ENCODE results near the gene BAIAP2L2.
"Not testable (repeated sequence)": the region's sequence is repeated elsewhere in the genome, so short reads cannot be mapped to it uniquely, and the experiment has no call there.

BAIAP2L2 gene

DNA sequence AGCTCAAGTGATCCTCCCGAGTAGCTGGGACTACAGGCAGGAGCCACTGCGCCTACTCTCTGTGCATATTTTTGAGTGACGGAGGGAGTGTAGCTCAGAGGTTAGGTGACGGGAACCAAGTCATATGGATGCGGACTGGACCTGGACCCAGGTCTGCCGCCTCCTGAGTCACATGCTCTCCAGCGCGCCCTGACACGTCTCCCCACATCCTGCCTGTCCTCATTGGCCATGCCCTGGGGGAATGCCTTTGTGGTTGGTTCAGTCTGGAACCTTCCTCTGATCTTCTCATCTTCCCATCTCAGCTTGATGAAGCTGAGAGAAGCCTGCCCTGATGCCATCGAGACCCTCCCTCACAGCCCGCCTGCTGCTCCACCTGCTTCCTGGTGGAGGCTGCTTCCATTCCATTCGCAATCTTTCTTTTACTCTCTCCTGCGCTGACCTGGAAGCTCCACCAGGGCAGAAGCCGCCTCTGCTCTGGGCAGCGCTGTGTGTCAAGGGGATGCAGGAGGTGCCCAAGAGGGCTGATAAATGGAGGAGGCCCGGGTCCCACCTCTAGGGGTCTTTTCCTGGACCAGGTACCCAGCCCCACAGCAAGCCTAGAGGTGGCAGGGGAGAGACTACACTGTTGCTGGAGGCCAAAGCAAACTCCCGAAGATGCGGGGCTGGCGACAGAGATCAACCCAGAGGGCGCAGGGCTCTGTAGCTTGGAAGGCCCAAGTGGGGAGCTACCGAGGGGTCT, 13.9 kb upstream of the BAIAP2L2 start:
- DNase-seq (ENCODE audit: low spot score) = no peak
- in situ Hi-C loops (cut with MboI; ENCODE audit: low sequenced_read_pairs, unreplicated experiment) = no loop called here
- TF ChIP-seq, protein P1, sequence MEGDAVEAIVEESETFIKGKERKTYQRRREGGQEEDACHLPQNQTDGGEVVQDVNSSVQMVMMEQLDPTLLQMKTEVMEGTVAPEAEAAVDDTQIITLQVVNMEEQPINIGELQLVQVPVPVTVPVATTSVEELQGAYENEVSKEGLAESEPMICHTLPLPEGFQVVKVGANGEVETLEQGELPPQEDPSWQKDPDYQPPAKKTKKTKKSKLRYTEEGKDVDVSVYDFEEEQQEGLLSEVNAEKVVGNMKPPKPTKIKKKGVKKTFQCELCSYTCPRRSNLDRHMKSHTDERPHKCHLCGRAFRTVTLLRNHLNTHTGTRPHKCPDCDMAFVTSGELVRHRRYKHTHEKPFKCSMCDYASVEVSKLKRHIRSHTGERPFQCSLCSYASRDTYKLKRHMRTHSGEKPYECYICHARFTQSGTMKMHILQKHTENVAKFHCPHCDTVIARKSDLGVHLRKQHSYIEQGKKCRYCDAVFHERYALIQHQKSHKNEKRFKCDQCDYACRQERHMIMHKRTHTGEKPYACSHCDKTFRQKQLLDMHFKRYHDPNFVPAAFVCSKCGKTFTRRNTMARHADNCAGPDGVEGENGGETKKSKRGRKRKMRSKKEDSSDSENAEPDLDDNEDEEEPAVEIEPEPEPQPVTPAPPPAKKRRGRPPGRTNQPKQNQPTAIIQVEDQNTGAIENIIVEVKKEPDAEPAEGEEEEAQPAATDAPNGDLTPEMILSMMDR (IDR thresholded peaks at IDR 0.05; ENCODE audit: borderline replicate concordance, control extremely low read depth, extremely low read depth, insufficient read depth, missing control alignments) = no peak

DNA sequence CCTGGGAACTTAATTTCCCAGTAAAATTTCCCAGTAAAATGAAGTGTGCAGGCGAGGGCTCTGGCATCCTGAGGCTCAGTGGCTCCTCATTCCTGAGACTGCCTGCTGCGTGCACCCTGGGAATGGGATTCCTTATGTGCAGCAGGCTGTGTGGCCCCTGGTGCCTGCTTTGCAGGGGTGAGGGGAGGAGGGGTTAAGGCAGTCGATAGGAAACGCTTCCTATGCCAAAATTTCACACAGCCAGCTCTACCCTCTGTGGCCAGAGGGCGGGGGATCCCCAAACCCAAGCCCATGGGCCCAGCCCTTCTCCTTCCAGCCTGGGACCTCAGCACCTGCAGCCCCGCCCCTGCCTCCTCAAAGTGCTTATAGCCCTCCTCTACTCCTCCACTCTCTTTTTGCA, 12.1 kb upstream of the BAIAP2L2 start:
- TF ChIP-seq, protein P1 (IDR thresholded peaks at IDR 0.05; ENCODE audit: borderline replicate concordance, control extremely low read depth, extremely low read depth, insufficient read depth, missing control alignments) = no peak
- DNase-seq (ENCODE audit: low spot score) = no peak
- in situ Hi-C loops (cut with MboI; ENCODE audit: low sequenced_read_pairs, unreplicated experiment) = no loop called here

DNA sequence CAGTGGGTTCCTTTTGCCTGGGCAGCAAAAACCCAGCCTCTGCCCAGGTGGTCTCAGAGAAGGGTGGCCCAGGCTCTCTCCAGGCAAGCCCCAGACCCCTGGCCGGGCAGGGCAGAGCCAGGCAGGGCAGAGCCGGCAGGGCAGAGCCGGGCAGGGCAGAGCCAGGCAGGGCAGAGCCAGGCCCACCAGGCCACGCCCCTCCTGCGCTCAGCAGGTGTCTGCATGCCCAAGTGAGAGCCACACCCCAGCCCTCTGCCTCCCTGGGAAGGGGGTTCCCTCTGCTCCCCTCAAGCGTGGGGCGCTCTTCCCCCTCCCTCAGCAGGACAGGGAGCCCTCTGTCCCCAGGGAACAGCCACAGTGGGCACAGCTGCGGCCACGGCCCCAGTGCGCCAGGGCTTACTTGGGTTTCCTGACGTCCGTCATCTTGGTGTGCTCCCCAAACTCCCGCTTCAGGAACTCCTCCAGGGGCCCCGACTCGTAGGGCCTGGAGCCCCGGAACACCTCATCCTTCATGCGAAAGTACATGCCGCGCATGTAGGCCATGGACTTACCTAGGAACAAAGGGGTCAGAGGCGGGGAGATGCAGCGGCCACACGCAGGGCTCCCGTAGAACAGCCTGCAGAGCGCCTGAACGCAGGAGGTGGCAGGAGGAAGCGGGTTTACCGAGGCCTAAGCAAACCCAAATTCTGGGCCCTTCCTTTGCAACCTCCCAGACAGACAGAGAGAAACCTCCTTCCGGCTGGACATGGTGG, 10.1 kb upstream of the BAIAP2L2 start:
- TF ChIP-seq, protein P1 (IDR thresholded peaks at IDR 0.05; ENCODE audit: borderline replicate concordance, control extremely low read depth, extremely low read depth, insufficient read depth, missing control alignments) = no peak
- DNase-seq (ENCODE audit: low spot score) = no peak
- in situ Hi-C loops (cut with MboI; ENCODE audit: low sequenced_read_pairs, unreplicated experiment) = no loop called here

DNA sequence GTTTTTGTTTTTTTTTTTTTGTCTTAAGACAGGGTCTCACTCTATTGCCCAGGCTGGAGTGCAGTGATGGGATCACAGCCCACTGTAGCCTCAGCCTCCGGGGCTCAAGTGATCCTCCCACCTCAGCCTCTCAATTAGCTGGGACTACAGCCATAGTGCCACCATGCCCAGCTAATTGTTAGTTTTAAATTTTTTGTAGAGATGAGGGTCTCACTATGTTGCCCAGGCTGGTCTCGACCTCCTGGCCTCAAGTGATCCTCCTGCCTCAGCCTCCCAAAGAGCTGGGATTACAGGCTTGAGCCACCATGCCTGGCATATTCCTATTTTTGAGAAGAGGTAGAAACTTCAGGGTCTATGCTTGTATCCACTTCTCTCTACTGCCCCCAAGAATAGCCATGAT, 8.3 kb upstream of the BAIAP2L2 start:
- in situ Hi-C loops (cut with MboI; ENCODE audit: low sequenced_read_pairs, unreplicated experiment) = loop anchor here (10.0 kb wide), 1 partner anchor 106 kb away; no protein-coding TSS in a partner anchor
- not testable (repeated sequence) for DNase-seq (ENCODE audit: low spot score)

DNA sequence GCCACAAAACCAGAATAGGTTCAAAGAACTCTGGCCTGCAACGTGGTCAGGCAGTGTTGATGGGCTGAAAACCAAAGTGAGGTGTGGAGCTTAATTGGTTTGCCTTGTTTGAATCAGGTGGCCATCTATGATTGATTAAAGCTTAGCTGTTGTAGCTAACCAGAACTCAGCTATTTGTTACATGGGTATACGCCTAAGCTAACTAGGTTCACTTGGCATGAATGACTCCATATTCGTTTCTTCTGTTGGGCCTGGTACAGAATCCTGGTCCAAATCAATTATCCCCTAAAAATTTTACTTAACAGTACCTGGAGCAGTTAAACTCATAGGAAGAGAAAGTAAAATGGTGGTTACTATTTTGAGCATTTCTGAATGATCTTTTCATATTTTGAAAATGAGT, 7.7 kb upstream of the BAIAP2L2 start:
- TF ChIP-seq, protein P1 (IDR thresholded peaks at IDR 0.05; ENCODE audit: borderline replicate concordance, control extremely low read depth, extremely low read depth, insufficient read depth, missing control alignments) = no peak
- DNase-seq (ENCODE audit: low spot score) = no peak
- in situ Hi-C loops (cut with MboI; ENCODE audit: low sequenced_read_pairs, unreplicated experiment) = loop anchor here (10.0 kb wide), 1 partner anchor 107 kb away; no protein-coding TSS in a partner anchor

DNA sequence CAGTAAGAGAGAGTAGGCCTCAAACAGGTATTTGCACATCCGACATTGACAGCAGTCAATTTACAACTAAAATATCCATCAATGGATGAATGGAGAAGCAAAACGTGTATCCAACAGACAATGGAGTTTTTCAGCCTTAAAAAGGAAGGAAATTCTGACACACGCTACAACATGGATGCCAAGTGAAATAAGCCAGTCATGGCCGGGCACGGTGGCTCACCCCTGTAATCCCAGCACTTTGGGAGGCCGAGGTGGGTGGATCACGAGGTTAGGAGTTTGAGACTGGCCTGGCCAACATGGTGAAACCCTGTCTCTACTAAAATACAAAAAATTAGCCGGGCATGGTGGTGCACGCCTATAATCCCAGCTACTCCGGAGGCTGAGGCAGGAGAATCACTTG, 7.1 kb upstream of the BAIAP2L2 start:
- in situ Hi-C loops (cut with MboI; ENCODE audit: low sequenced_read_pairs, unreplicated experiment) = loop anchor here (10.0 kb wide), 1 partner anchor 107 kb away; no protein-coding TSS in a partner anchor
- DNase-seq (ENCODE audit: low spot score) = not testable (repeated sequence)

DNA sequence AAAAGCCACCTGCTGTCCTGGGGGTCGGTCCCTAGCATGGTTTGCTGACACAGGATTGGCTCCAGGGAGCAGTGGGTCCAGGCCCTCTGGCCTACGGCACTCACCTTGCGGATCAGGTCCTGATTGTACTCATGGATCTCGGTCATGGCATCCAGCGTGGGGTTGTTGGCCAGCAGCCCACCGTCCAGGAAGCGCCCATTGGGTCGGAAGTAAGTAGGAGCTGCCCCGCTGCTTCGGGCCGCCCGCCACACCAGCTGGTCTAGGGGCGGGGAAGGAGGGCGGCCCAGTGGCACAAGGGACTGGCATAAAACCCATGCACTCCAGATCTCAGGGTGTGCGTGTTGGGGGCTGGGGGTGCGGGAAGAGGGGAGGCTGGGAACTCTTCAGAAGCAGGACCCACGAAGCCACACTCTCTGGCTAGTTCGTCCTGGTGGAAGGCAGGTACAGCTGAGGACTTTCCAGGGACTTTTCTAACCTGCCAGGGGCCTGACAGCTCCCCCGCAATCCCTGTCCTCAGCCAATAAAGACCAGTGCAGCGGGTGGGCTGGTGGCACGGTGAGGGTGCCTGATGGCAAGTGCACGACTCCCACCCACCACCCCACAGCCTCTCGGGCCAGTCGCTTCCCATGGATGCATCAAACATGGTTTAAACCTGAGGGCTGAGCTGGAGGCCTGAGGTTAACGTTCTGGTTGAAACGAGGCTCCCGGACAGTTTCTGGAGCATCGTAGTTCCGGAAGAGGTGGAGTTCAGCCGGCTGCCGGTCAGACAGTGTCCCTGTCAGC, 5.1 kb upstream of the BAIAP2L2 start:
- DNase-seq (ENCODE audit: low spot score) = no peak
- in situ Hi-C loops (cut with MboI; ENCODE audit: low sequenced_read_pairs, unreplicated experiment) = loop anchor here (10.0 kb wide), 1 partner anchor 109 kb away; no protein-coding TSS in a partner anchor
- TF ChIP-seq, protein P1 (IDR thresholded peaks at IDR 0.05; ENCODE audit: borderline replicate concordance, control extremely low read depth, extremely low read depth, insufficient read depth, missing control alignments) = no peak

Data from GM13976 (cell line).